Transverse colon (tissue), 4 donors: ENCODE data around the gene DCLK2.

Source experiments
- CTCF ChIP-seq, 5 experiments: fragments of 200-600 bp in 3 of 5; fragments of 450-650 bp in 2 of 5; sonication (generic) in 3 of 5; IDR thresholded peaks; 1 replicate in 2 of 5; 2 replicates in 3 of 5; pipeline ENCODE4 v1.5.1; 2016 to 2017; ENCODE audit warnings: antibody characterized with exemption in 5 of 5, inconsistent platforms in 3 of 5, mild to moderate bottlenecking in 2 of 5, moderate library complexity in 1 of 5
- EP300 ChIP-seq: sonication (generic); formaldehyde crosslinking; IDR thresholded peaks from one replicate; pipeline ENCODE4 v1.6.1; 2017; ENCODE audit warnings: antibody characterized with exemption, low read depth
- POLR2A ChIP-seq: fragments of 450-650 bp; IDR thresholded peaks from one replicate; pipeline ENCODE4 v1.6.1; 2016; ENCODE audit warnings: antibody characterized with exemption, mild to moderate bottlenecking, moderate library complexity
- POLR2AphosphoS5 ChIP-seq, 3 donors: sonication (generic); formaldehyde crosslinking; IDR thresholded peaks; one replicate each; pipeline ENCODE4 v1.6.1; 2016; ENCODE audit warnings: antibody characterized with exemption in 3 of 3

- TF ChIP-seq POLR2AphosphoS5 (IDR thresholded peaks at IDR 0.05) (no peak), CTCF (IDR thresholded peaks at IDR 0.05) (no peak), POLR2A (no peak), EP300 (no peak)
These were observed 172.2 kb downstream of the DCLK2 start for GRCh38 chr4:150250293-150250997.
